EH (cell line): ENCODE measurements around the gene NR3C2.
"Not testable (repeated sequence)": the region's sequence is repeated elsewhere in the genome, so short reads cannot be mapped to it uniquely, and the experiment has no call there.

Experiments
- DNase-seq: peaks from one replicate; pipeline ENCODE4 v3.0.0-alpha.2; 2015; ENCODE audit warnings: low read depth

The NR3C2 gene

DNA sequence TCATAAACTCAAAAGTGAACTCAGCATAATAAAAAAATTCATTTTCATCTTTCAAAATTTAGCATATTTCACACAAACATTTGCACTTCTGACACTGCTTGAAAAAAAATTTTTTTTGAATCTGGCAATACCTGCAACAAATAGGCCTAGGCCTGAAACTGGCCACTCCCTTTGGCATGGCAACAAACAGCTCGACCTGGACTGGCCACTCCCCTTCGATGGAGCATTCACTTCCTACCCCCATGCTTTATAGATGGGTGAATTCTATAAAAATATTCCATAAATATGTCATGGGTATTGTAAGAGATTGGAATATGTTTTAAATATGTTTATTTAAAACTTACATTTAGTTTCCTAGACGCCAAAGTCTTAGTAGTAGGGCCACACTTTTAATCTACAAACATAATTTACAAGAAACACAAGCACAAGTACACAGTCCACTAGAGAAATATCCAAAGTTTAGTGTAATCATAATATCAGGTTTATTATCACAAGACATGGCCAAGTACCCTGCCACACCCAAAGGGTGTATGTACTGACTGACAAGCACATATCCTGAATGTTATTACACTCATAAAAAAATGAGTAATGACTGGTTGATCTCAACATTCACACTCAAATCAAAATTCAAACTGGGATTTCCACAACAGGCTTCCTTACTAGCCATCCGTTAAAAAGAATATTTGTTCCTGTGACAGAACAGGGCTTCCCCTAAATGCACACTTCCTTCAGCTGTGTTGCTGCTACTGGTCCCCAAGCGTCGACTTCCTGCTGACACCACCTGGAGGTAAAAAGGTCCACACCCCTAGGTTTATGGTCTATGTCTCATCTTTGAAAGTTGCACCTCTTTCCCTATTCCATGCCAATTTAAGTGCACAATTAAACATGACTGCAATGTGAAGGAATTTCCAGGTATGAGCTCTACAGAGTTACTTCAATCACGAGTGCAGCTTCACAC, 271.5 kb downstream of the NR3C2 start:
- DNase-seq, result no peak

DNA sequence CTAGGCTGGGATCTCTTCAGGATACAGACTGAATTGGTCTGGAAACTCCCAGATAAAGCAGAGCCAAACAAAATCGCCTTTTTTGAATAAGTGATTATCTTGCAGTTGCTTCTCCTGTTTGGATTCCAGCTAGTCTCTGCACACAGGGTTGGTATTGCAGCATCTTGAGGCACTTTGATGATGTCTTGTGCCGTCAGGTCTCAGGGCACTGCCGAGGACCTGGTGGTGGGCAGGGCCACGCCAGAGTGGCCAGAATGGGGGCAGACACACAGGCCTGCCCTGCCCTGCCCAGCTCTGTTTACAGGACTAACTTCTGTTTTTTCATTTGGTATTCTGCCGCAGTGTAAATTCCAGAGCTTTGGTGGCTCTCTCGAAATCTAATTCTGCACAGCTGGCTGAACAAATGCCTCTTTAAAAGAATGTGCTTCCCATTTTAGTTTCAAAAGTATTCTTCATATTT, 276.1 kb downstream of the NR3C2 start:
- DNase-seq, result peak; percentile 33

DNA sequence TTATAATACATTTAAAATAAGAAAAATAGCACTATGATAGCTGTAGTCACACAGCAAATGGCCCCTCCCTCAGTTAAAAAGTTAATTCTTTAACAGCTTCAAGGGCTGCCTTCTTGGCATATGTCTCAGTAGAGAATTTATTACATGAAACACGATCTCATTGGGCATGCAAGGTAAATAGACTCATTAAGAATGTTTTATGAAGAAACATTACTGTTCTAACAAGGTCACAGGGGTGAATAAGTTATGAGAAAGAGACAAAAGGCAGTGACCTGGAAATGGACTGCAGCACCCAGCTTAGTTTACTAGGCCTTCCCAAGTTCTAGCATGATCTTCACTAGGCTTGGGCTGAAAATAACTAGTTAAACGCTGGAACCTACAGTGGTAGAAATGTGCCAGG, 277.7 kb downstream of the NR3C2 start:
- no peak for DNase-seq

DNA sequence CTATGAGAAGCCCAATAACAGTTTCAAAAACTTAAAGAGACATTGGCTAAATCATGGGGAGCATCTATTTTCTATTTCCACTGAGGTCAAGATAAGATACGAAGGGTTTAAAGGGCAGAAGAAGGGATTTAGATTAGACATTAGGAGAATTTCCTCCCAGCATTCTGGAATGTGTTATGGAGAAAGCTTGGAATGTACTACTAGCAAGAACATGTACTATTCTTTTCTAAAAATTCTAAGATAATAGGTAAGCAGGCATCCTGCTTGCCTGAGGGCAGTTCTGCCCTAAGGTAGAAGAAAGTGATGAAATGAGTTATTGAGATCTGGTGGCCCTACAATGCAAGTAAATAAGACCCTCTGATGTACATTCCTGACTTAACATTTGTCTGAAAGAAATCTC, 279.2 kb downstream of the NR3C2 start:
- no peak for DNase-seq

DNA sequence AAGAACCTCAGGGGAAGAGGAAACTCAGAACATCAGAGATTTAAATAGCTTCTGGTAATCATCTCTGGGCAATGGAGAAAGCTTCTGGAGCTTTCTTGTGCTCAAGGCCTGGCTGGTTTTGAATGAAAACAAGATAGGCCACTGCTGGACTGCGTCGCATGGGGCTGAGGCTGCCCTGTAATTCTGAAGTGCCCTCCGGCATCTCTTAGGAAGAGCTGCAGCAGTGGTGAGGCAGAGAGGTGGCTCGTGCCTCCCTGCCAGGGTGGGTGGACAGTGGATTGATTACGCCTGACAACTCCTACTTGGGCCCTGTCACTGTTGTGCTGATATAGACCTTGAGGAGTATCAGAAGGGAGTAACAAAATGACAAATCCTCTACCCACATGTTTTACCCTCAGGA, 279.7 kb downstream of the NR3C2 start:
- no peak for DNase-seq

DNA sequence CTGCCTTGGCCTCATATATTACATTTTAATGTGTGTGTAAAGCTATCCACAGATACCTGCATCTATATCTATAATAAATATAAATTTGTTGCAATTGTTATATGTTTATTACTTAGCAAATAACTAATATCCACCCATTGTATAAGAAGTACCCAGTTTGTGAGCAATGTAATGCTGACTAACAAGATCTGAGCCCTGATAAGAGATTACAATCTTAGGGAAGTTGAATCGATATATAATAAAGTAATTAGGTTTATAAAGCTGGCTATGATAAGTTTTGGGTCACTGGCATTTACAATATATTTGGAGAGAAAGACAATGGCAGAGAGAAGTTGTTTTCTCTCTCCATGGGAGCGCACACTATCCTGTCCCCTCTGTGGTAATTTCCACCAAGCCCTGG, 280.6 kb downstream of the NR3C2 start:
- no peak for DNase-seq

DNA sequence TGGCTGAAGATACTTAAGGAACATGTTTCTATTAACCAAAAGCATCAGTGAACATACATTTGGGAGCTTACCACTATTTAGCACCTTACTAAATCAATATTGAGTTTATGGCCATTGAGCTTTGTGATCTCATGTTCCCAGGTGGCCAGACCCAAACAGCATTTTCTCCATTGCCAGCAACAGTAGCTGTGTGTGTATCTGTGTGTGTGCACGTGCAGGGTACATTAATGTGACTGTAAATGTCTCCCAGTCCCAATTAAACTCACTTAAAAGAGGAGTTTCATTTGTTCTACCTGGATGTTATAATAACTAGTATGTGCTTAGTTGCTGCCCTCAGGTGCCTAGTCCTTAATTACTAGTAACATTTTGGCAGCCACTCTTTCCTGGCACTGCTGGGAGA, 282.4 kb downstream of the NR3C2 start:
- DNase-seq, result no peak

DNA sequence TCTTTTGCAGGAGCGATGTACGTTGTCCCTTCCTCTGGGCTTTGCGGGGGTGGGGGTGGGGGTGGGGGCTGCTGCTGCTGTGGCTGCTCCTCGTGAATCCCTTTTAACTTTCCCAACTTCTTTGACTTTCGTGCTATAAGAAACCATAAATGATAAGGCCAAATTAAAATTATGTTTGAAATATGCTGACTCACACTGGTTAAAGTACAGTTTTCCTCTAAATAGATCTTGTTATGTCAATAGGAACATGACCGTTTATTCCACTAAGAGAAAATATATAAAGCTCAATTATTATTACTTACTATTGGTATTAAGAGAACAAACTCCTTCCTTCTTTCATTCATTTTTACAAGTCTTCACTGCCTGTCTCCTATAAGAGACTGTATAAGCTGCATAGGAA, 287.4 kb downstream of the NR3C2 start:
- DNase-seq, result no peak

DNA sequence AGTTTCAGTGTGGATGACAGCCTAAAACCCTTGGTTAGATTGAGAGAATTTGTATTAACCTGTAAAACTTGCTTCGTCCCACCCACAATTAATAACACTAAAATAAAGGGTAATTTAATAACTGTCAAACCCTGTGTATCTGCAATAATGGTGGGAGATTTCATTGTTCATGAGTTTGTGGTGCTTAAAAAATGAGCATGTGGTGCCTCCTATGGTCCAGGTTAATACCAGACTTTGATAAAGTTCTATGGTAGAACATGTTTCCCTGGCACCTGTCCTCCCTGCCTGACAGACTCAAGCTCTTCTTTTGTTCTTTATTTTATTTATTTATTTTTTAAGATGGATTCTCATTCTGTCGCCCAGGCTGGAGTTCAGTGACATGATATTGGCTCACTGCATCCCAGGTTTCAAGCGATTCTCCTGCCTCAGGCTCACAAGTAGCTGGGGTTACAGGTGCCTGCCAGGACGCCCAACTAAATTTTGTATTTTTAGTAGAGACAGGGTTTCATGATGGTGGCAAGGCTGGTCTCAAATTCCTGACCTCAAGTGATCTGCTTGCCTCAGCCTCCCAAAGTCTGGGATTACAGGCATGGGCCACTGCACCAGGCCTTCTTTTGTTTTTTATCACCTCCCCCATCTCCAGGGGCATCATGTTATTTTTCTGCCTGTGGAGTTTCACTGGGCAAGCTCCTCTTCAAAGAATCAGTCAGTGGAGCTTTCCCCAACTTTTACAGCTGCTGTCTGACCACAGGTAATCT, 289.2 kb downstream of the NR3C2 start:
- peak; percentile 6 for DNase-seq

DNA sequence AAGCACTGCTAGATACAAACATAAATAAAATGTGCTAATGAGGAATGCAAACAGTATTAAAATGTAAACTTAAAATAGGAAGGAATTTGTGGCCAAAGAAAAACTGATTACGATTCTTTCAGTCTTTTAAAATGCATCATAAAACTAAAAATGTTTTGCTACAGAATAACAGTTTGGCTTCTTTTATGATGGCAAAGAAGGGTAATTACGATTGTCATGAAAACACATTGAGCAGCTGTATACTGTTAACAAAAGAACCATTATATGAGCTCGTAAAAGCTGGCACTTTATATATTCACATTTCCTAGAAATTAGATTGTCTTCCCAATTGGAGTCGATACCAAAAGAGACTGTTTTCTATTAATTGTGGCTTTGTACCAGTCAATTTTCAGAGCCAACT, 290.4 kb downstream of the NR3C2 start:
- no peak for DNase-seq

DNA sequence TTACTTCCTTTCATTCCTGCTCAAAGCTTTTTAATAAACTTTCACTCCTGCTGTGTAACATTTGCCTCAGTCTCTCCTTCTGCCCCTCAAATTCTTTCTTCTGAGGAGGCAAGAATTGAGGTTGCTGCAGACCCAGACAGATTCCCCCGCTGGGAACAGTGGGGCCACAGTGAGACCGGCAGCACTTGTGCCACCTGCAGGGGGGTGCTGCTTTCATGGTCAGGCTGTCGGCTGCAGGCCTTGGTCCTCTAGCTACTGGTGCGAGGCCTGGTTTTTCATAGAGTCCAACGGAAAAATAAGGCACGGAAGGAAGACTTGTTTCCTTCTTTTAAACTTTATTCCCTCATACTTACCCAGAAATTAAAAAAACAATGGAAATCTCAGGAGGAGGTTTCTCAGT, 296.7 kb downstream of the NR3C2 start:
- no peak for DNase-seq

DNA sequence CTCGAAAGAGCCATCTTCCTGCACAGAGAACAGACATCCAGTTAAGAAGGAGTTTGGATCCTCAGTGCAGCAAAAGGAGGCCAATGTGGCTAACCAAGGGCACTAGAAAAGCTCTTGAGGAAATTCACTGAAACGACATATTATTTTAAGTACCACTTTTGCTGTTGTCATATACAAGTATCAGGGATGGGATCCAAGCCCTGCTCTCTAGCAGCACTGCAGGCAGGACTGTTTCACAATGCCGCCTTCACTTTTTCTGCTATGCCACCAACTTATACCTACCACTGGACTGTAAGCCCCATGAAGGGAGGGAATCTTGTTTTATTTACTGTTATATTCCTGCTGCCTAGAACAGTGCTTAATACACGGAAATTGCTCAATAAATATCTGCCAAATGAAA, 299.0 kb downstream of the NR3C2 start:
- no peak for DNase-seq

DNA sequence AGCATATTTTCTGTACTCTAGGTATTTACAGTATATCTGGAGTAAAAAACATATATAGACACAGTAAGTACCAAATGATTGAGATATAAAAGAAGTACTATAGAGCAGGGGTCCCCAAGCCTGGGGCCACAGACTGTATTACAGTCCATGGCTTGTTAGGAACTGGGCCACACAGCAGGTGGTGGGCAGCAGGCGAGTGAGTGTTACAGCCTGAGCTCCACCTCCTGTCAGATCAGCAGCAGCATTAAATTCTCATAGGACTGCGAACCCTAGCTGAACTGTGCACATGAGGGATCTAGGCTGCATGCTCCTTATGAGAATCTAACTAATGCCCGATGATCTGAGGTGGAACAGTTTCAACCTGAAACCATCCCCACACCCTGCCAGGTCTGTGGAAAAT, 300.7 kb downstream of the NR3C2 start:
- DNase-seq, result no peak

DNA sequence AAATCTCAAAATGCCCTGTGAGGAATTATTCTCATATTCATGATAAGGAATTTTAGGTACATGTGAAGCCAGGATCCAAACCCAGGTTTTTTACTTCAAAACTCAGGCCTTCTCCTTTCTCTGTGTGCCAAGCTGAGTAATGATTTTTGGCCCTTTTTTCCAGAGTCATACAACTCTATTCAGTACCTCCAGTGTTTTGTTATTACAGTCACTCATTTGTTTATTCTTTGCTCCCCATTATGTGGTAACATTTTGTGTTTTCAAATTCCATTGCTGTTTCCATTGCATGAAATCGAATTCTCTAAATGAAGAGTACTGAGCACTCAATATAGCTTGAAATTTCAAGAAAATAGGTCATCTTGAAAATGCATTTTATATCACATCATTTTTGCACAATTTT, 315.4 kb downstream of the NR3C2 start:
- DNase-seq, result no peak

DNA sequence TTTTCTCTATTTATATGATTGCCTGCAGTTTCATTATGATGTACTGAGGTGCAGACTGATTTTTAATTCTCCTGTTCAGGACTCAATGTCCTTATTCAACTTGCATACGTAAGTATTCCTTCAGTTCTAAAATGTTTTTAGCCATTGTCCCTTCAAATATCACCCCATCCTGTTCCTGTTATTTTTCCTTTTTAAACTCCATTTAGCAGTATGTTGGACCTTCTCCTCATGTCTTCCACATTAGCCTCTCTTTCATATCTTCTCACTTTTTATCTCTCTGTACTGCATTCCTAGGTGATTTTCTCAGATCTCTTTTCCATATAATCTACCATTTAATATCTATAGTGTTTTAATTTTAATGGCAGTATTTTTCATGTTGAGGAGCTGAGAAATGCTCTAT, 317.7 kb downstream of the NR3C2 start:
- no peak for DNase-seq

DNA sequence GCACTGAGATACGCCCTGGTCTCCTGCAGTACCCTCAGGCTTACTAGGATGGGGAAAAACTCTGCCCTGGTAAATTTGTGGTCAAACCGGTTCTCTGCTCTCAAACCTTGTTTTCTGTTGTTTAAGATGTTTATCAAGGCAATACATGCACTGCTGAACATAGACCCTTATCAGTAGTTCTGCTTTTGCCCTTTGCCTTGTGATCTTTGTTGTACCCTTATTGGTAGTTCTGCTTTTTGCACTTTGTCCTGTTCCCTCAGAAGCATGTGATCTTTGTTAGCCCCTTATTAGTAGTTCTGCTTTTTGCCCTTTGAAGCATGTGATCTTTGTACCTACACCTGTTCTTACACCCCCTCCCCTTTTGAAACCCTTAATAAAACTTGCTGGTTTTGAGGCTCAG, 319.1 kb downstream of the NR3C2 start:
- not testable (repeated sequence) for DNase-seq

DNA sequence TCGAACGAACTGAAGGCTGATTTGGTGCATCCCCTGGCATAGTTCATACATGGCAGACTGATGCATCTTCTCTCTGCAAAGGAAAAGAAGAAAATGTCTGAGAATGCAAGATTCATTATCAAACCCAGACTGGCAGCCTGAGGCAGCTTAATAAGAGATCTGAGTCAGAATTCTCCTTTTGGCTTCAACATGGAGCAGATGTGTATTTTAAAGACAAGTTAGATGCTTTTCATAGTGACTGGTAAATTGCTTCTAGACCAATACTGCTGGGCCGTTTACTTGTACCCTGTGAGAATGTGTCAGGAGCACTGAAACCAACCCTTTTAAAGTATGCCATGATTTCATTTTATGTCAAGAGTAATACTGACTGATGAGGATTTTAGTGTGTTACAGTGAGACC, 322.0 kb downstream of the NR3C2 start:
- peak; percentile 2 for DNase-seq

DNA sequence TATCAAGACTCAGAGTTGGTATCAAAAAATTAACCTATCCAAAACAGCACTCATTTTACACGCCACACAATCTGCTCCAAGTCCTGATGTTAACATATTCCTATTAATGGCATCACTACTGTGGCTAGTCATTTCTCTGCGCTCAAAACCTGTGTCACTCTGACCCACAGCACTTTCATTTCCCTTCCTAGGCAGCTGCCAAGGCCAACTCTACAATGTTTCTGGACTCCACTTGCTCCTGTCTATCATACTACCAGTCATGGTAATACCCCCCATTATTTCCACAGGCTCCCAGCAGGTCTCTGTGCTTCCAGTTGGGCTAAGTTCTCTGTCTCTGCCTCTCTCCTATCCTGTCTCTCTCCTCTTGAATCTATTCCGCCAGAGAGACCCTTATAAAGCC, 323.6 kb downstream of the NR3C2 start:
- no peak for DNase-seq

DNA sequence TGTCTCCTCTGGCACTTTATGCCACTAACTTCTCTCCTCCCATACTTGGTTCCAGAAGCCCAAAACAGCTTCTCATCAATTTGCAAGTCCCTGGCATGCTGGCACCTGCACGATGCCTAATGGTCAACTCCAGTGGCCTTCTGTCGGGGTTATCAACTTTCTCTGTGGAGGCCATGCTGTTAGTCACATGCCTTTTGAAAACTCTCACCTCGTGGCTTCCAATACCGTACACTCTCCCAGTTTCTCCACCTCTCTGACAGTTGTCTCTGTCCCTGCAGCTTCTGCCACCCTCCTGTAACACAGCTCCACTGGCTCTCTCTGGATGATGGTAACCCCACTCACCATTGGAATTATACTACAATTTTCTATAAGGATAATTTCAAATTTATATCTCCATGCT, 324.0 kb downstream of the NR3C2 start:
- DNase-seq, result no peak

DNA sequence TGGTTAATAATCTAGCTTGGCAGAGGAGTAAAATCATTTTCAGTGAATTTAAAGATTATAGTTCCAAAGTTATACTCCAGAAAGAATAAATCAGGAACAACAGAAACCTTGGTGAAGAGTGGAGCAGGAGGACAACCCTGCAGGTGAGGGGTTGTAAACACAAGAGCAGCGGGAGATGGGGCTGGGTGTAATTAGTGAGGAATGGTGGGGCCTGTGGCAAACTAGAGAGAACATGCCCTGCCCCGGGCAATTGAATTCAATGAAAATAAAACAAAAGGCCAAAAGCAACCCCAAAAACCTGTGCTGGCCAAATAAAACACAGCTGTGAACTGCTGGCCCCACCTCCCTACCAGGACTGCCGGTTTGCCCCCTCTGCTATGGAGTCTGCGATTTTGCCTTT, 325.2 kb downstream of the NR3C2 start:
- no peak for DNase-seq

DNA sequence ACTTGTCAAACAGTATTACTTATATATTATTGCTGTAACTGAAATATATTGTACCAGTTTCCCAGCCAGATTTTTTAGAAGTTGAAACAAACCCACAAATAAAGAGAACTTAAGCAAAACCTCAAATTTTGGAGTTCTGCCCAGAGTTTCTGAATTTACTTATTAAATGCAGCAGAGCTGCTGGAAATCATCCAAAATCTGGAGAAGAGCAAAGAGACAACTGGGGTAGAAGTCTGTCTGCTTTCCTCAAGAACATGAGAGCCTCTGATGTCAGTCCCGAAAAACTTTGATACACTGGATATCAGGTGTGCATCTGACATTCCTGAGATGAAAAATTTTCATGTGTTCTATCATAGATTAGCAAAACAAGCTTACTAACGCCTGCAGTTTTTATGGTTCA, 325.9 kb downstream of the NR3C2 start:
- DNase-seq, result peak; percentile 70

DNA sequence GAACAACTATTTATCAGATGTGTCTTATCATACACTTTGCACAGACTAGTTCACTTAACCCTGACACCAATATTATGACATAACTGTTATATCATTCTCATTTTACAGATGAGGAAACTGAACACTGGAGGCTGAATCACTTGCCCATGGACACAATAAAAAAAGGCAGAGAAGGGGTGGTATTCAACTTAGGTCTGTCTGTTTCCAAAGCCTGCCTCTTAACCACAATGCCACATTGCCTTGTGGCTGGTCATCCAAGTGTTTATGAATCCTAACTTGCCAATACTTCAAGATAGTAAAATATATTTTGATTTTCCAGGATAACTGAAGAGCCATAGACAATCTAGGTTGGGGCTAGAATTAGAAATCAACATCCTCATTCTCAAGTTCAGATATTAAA, 327.8 kb downstream of the NR3C2 start:
- no peak for DNase-seq

DNA sequence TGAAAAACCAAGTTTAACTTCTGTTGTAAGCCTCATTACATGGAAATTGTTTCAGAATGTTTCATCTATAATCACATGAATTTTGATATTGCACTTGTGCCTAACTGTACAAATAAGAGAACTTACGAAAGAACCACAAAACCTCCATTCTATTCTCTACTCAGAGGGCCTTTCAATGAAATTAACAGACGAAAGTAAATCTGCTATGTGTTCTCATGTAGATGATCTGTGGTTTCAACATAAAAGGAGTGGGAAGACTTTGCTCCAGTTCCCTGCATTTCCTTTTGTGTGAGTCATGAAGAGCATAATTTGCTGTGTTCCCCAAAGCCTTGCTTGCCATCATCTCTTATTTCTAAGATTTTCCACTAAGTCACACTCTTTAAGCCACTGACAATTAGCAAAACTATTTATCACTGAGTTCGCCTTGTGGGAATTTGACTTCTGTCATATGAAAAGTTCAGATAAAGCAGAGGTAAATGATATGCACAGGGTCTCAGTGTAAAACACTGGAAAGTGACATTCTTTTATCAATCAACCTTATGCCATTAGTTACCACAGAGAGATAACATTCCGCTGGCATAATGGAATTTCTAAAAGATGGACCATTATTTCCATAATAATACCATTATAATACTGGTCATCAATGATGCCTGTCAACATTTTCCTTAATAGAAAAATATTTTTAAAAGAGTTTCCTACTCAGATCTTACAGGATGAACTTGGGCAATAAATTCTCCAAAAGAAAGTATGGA, 329.8 kb downstream of the NR3C2 start:
- DNase-seq, result peak; percentile 53
